Activated T-cell treated with anti-CD3 and anti-CD28 coated beads, Interleukin-2, amount 50 U/mL, for 24 hours (primary cell): Measurements from ENCODE around the gene APLNR.

Experiments used
- DNase-seq: peaks from one replicate; pipeline ENCODE4 v3.0.0-alpha.2; 2020
- H3K27ac Mint-ChIP-seq: 2 replicates; pipeline ENCODE4 v1.8.0; 2020; ENCODE audit warnings: mild to moderate bottlenecking, mixed read lengths
- H3K27me3 Mint-ChIP-seq: 2 replicates; pipeline ENCODE4 v1.8.0; 2020; ENCODE audit warnings: mixed read lengths
- H3K36me3 Mint-ChIP-seq: 2 replicates; pipeline ENCODE4 v1.8.0; 2020; ENCODE audit warnings: low read depth, mixed read lengths
- H3K4me1 Mint-ChIP-seq: 2 replicates; pipeline ENCODE4 v1.8.0; 2020; ENCODE audit warnings: low read depth, mixed read lengths
- H3K4me3 Mint-ChIP-seq: 2 replicates; pipeline ENCODE4 v1.8.0; 2020; ENCODE audit warnings: mild to moderate bottlenecking, moderate library complexity, mixed read lengths
- H3K9me3 Mint-ChIP-seq: 2 replicates; pipeline ENCODE4 v1.8.0; 2020; ENCODE audit warnings: mixed read lengths

APLNR gene

GRCh38 chr11:57239348-57239747, 2.3 kb upstream of the APLNR start:
- H3K9me3 Mint-ChIP-seq, result no peaks in the 10 kb centered on the region
- no peak overlapping the region for H3K27ac Mint-ChIP-seq
- H3K4me3 Mint-ChIP-seq, result no peak overlapping the region
- no peak for DNase-seq
- H3K4me1 Mint-ChIP-seq, result peaks cover 4% of the 10 kb centered on the region
- H3K27me3 Mint-ChIP-seq, result peaks cover 53% of the 10 kb centered on the region
- no peaks in the 10 kb centered on the region for H3K36me3 Mint-ChIP-seq

- H3K4me1 Mint-ChIP-seq, result peaks cover 4% of the 10 kb centered on the region
- no peak for DNase-seq
- no peak overlapping the region for H3K4me3 Mint-ChIP-seq
- H3K27me3 Mint-ChIP-seq, result peaks cover 76% of the 10 kb centered on the region
- no peaks in the 10 kb centered on the region for H3K9me3 Mint-ChIP-seq
- H3K36me3 Mint-ChIP-seq, result no peaks in the 10 kb centered on the region
- H3K27ac Mint-ChIP-seq, result no peak overlapping the region
Measured at GRCh38 chr11:57235761-57236703, 1.0 kb downstream of the APLNR start.

GRCh38 chr11:57233702-57234101, 3.3 kb downstream of the APLNR start:
- Mint-ChIP-seq H3K27me3 (peaks cover 87% of the 10 kb centered on the region), H3K4me3 (no peak overlapping the region), H3K36me3 (no peaks in the 10 kb centered on the region), H3K9me3 (no peaks in the 10 kb centered on the region), H3K4me1 (peaks cover 4% of the 10 kb centered on the region), H3K27ac (no peak overlapping the region)
- DNase-seq, result no peak

- DNase-seq, result no peak
- Mint-ChIP-seq H3K4me3 (no peak overlapping the region), H3K27ac (no peak overlapping the region), H3K27me3 (peaks cover 71% of the 10 kb centered on the region), H3K9me3 (no peaks in the 10 kb centered on the region), H3K36me3 (no peaks in the 10 kb centered on the region), H3K4me1 (no peaks in the 10 kb centered on the region)
Measured at GRCh38 chr11:57231539-57232253, 5.4 kb downstream of the APLNR start.

- DNase-seq, result no peak
- Mint-ChIP-seq H3K4me3 (no peak overlapping the region), H3K27me3 (peaks cover 64% of the 10 kb centered on the region), H3K4me1 (no peaks in the 10 kb centered on the region), H3K36me3 (no peaks in the 10 kb centered on the region), H3K27ac (no peak overlapping the region), H3K9me3 (no peaks in the 10 kb centered on the region)
Measured at GRCh38 chr11:57230791-57231538, 6.1 kb downstream of the APLNR start.

- Mint-ChIP-seq H3K4me1 (no peaks in the 10 kb centered on the region), H3K36me3 (no peaks in the 10 kb centered on the region), H3K9me3 (no peaks in the 10 kb centered on the region), H3K27me3 (peaks cover 60% of the 10 kb centered on the region), H3K27ac (no peak overlapping the region), H3K4me3 (no peak overlapping the region)
- no peak for DNase-seq
Measured at GRCh38 chr11:57230316-57230715, 6.7 kb downstream of the APLNR start.

- DNase-seq, result no peak
- Mint-ChIP-seq H3K36me3 (no peaks in the 10 kb centered on the region), H3K9me3 (no peaks in the 10 kb centered on the region), H3K4me1 (no peaks in the 10 kb centered on the region), H3K27me3 (peaks cover 45% of the 10 kb centered on the region), H3K27ac (no peak overlapping the region), H3K4me3 (no peak overlapping the region)
Measured at GRCh38 chr11:57228600-57228999, 8.4 kb downstream of the APLNR start.

- DNase-seq, result no peak
- H3K27ac Mint-ChIP-seq, result no peak overlapping the region
- peaks cover 11% of the 10 kb centered on the region for H3K27me3 Mint-ChIP-seq
- no peak overlapping the region for H3K4me3 Mint-ChIP-seq
- no peaks in the 10 kb centered on the region for H3K9me3 Mint-ChIP-seq
- H3K4me1 Mint-ChIP-seq, result no peaks in the 10 kb centered on the region
- H3K36me3 Mint-ChIP-seq, result no peaks in the 10 kb centered on the region
Measured at GRCh38 chr11:57224537-57224936, 12.5 kb downstream of the APLNR start.

- H3K27me3 Mint-ChIP-seq, result peaks cover 11% of the 10 kb centered on the region
- H3K4me3 Mint-ChIP-seq, result no peak overlapping the region
- H3K27ac Mint-ChIP-seq, result no peak overlapping the region
- DNase-seq, result no peak
- no peaks in the 10 kb centered on the region for H3K4me1 Mint-ChIP-seq
- no peaks in the 10 kb centered on the region for H3K36me3 Mint-ChIP-seq
- no peaks in the 10 kb centered on the region for H3K9me3 Mint-ChIP-seq
Measured at GRCh38 chr11:57224128-57224527, 12.9 kb downstream of the APLNR start.

GRCh38 chr11:57223601-57224000, 13.4 kb downstream of the APLNR start:
- no peak for DNase-seq
- H3K9me3 Mint-ChIP-seq, result no peaks in the 10 kb centered on the region
- no peak overlapping the region for H3K27ac Mint-ChIP-seq
- no peaks in the 10 kb centered on the region for H3K36me3 Mint-ChIP-seq
- no peak overlapping the region for H3K4me3 Mint-ChIP-seq
- peaks cover 13% of the 10 kb centered on the region for H3K27me3 Mint-ChIP-seq
- no peaks in the 10 kb centered on the region for H3K4me1 Mint-ChIP-seq

GRCh38 chr11:57222239-57222638, 14.8 kb downstream of the APLNR start:
- no peak overlapping the region for H3K27ac Mint-ChIP-seq
- DNase-seq, result no peak
- H3K27me3 Mint-ChIP-seq, result peaks cover 15% of the 10 kb centered on the region
- H3K4me1 Mint-ChIP-seq, result no peaks in the 10 kb centered on the region
- no peaks in the 10 kb centered on the region for H3K9me3 Mint-ChIP-seq
- no peaks in the 10 kb centered on the region for H3K36me3 Mint-ChIP-seq
- no peak overlapping the region for H3K4me3 Mint-ChIP-seq

- no peak for DNase-seq
- Mint-ChIP-seq H3K4me1 (no peaks in the 10 kb centered on the region), H3K27me3 (peaks cover 16% of the 10 kb centered on the region), H3K4me3 (no peak overlapping the region), H3K36me3 (no peaks in the 10 kb centered on the region), H3K27ac (no peak overlapping the region), H3K9me3 (no peaks in the 10 kb centered on the region)
Measured at GRCh38 chr11:57219021-57219627, 17.9 kb downstream of the APLNR start.

- DNase-seq, result no peak
- H3K4me1 Mint-ChIP-seq, result no peaks in the 10 kb centered on the region
- no peak overlapping the region for H3K27ac Mint-ChIP-seq
- peaks cover 16% of the 10 kb centered on the region for H3K27me3 Mint-ChIP-seq
- H3K36me3 Mint-ChIP-seq, result no peaks in the 10 kb centered on the region
- no peaks in the 10 kb centered on the region for H3K9me3 Mint-ChIP-seq
- no peak overlapping the region for H3K4me3 Mint-ChIP-seq
Measured at GRCh38 chr11:57217053-57217452, 20.0 kb downstream of the APLNR start.

GRCh38 chr11:57216463-57216862, 20.6 kb downstream of the APLNR start:
- Mint-ChIP-seq H3K27ac (no peak overlapping the region), H3K4me3 (no peak overlapping the region), H3K27me3 (peaks cover 16% of the 10 kb centered on the region), H3K36me3 (no peaks in the 10 kb centered on the region), H3K9me3 (no peaks in the 10 kb centered on the region), H3K4me1 (no peaks in the 10 kb centered on the region)
- DNase-seq, result no peak
